WI38 (cell line): ENCODE measurements around the gene CLSTN2.

Experiments
- H3K4me3 ChIP-seq: 2 replicates; pipeline ENCODE4 v1.5.1; 2011; ENCODE audit warnings: low read depth, mild to moderate bottlenecking, control low read depth, low read length
- CTCF ChIP-seq: IDR thresholded peaks from 2 replicates; pipeline ENCODE4 v1.5.1; 2012; ENCODE audit warnings: low read depth, mild to moderate bottlenecking, control low read depth, low read length

The CLSTN2 gene

DNA sequence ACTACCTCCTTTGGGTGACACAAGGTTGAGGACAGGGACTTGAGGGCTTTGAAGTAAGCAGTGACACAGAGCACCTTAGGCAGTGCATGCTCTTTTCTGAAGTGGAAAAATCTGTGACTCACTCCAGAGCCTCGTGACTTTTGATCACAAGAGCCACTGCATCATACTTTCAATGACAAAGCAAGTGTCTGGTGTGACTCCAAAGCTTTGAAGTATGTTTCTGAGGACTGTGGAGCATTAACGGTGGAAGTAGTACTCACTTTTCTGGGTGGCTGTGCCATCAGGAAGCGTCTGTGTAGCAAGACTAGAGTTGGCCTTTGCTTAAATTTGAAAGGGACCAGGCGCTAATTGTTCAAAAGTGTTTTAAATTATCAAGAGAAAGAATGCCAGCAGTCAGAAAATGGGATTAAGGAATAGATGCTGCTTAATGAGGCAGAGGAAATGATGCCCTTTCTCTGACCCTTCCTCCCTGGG, 532.2 kb downstream of the CLSTN2 start:
- TF ChIP-seq CTCF = no peak
- no peak overlapping the region for H3K4me3 ChIP-seq

DNA sequence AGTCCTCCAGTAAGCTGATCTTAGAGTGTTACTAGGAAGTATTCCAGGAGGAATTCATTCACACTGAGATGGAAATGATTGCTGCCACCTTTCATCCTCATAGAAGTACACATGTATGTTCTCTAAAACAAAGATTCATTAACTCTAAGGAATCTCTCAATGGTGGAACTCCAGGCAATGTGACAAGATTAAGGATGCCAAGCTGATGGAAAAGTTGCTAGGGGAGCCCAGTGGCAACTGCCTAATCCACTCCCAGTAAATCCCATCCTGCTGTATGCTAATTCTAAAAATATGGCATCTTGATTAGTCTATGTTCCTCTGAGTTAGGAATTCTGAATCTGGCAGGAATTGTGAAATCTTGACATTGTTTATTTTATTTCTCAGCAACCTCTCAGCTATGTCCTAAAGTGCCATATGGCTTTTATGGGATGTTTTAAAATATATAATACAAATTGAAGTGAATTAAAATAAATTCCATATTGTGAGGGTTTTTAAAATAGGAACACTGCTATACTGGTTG, 532.9 kb downstream of the CLSTN2 start:
- TF ChIP-seq CTCF = no peak
- H3K4me3 ChIP-seq = no peak overlapping the region

DNA sequence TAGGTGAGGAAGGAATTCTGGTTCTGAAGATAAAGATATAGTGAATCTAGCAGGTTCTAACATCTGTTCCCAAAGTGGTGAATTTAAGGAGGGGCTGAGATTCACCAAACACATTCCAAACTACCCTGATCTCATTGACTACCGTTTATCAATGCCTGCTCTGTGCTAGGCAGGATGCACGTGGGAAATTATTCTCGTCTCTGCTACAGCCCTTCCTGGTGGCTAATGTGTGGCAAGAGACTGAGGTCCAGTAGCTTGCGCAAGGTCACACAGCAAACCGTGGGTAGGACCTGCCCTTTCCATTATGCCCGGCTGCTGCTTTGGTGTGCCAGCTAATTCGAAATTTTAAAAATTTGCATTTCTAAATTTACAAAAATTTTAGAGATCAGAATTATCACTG, 533.4 kb downstream of the CLSTN2 start:
- TF ChIP-seq CTCF = no peak
- H3K4me3 ChIP-seq = no peak overlapping the region

GRCh38 chr3:140469491-140469890, 534.5 kb downstream of the CLSTN2 start:
- TF ChIP-seq CTCF = no peak

DNA sequence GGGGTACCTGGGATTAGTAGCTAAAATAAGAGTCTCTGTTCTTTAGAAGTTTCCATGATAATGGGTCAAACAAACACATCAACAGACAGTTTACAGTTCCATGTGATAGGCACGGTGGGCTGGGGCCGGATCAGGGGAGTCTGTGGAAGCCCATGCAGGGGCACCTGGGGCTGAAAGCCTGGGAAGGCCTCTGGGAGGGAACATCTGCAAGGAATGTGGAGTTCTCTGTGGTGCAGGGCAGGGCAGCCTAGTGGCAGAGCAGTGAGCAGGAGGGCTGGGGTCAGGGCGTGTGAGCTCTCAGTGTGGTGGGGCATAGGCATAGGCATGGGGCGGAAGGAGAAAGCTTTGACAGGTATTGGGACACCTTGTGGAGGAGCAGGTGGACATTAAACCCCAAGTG, 535.2 kb downstream of the CLSTN2 start:
- no peak for TF ChIP-seq CTCF
- no peak overlapping the region for H3K4me3 ChIP-seq

More at GRCh38 chr3:140469491-140469890, 534.5 kb downstream of the CLSTN2 start:
- no peak overlapping the region for H3K4me3 ChIP-seq

GRCh38 chr3:140470962-140471361, 536.0 kb downstream of the CLSTN2 start:
- TF ChIP-seq CTCF = no peak
- no peak overlapping the region for H3K4me3 ChIP-seq

DNA sequence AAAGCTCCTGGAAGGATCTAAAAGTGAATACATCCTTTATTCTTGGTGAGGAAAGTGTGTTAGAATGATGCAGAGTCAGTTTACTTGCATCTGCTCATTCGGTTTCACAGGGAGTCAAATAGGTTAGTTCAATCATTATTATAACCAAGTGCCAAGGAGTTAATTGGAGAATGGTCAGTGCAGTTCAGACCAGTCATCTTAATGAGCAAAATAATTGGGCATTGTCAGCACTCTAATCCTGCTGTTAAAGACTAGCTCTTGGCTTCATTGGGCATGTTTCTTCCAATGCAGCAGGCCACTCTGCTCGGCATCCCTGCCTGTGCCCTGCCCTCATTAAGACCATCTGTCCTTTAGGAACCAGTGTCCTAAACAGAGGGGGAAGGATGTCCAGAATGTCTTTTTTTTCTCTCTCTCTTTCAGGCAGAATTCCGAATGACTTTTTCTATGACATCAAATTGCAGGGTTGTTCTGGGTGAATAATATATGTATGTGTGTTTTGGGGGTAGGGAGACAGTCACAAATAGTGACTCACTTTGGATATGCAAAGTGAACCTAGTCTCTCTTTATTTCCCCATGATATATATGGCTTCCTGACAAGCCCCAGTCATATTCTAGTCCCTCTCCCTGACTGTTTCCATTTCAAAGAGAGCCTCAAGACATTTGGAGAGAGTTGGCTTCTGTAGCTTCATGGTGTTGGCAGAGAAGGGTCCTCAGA, 537.5 kb downstream of the CLSTN2 start:
- no peak overlapping the region for H3K4me3 ChIP-seq
- no peak for TF ChIP-seq CTCF
